ENCODE data around the gene CHI3L2. TPM values are rescaled to one million over a fixed set of nuclear protein-coding genes. Genes with fewer than 3 reads are reported as not detected.

The CHI3L2 gene
- total and polyA plus RNA-seq, 2 of the 4 experiments (the other 2 are of a cell fraction): 0.18 to 0.19 TPM

DNA sequence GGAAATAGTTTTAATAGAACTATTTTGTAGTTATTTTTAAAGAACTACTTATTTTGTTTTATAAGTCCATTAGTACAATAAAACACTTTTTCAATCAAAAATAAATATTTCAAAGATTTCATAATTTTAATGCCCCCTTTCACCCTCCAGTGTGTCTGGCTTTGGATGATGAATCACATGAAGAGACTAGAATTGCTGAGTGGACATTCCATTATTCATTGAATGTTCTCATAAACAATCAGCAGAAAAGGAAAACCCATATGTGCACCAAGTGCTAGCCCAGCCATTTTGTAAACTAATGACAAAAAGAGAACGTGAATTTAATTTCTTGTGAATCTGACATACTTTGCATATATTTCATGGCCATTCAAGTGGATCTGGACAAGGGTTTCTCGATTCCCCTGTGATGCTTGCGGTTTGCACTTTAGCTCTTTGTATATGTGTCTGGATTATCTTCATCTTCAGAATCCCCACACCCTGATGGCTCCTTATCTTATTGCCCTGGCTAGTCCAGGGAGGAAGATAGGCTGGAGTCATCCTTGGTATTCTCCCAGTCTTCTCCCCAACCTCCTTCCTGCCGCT is 42.4 kb downstream of the CHI3L2 start:
- Histone ChIP-seq H3K23ac (ENCODE audit: low read depth, low read length) (no peak overlapping the region), H2BK15ac (ENCODE audit: low read depth, low read length) (no peak overlapping the region), H2AFZ (replicated peaks; ENCODE audit: low read length, poor library complexity) (no peak overlapping the region), H3K9me3 (ENCODE audit: control insufficient read depth, insufficient read depth, low read length) (peaks cover 2% of the 10 kb centered on the region; the same call in 1 of the 2 replicates), H3K27me3 (ENCODE audit: control insufficient read depth, insufficient read depth, low read length) (peaks cover 25% of the 10 kb centered on the region), H3K4me3 (ENCODE audit: insufficient read depth, low read depth, low read length) (no peak overlapping the region), H3K9me1 (ENCODE audit: insufficient read depth, low read length) (no peaks in the 10 kb centered on the region), H3K4me2 (ENCODE audit: low read depth, low read length) (no peak overlapping the region), H2AK5ac (ENCODE audit: low read depth, low read length) (no peak overlapping the region), H4K5ac (ENCODE audit: low read depth, low read length) (no peak overlapping the region), H4K20me1 (ENCODE audit: insufficient read depth, low read length) (no peaks in the 10 kb centered on the region), H4K91ac (ENCODE audit: insufficient read depth, low read depth, low read length) (no peak overlapping the region), H3K4ac (ENCODE audit: low read depth, low read length) (no peak overlapping the region), H3K4me1 (ENCODE audit: control insufficient read depth, insufficient read depth, low read length) (no peaks in the 10 kb centered on the region), H3K9ac (ENCODE audit: low read depth, low read length) (no peak overlapping the region), H2BK20ac (ENCODE audit: low read depth, low read length) (no peak overlapping the region), H3K14ac (replicated peaks; ENCODE audit: low read depth, low read length) (no peak overlapping the region), H3K56ac (ENCODE audit: extremely low read depth, insufficient read depth, low read length) (no peak overlapping the region), H2BK120ac (ENCODE audit: low read depth, low read length) (no peak overlapping the region), H4K8ac (ENCODE audit: low read depth in 2 of 2, low read length in 2 of 2) (no peak overlapping the region), H2AK9ac (replicated peaks; ENCODE audit: low read depth, low read length, poor library complexity) (no peak overlapping the region), H3K79me1 (ENCODE audit: low read depth in 1 of 2, low read length in 2 of 2) (no peaks in the 10 kb centered on the region), H3K18ac (ENCODE audit: low read depth, low read length) (no peak overlapping the region), H3K27ac (ENCODE audit: insufficient read depth, low read length) (no peak overlapping the region), H2BK5ac (ENCODE audit: low read depth, low read length, poor library complexity, severe bottlenecking) (no peak overlapping the region), H3K36me3 (ENCODE audit: control insufficient read depth, insufficient read depth, low read length) (no peaks in the 10 kb centered on the region)
- no CpG with 5 or more reads among the region's 4 CpGs for WGBS, 2 experiments (ENCODE audit: extremely low coverage in 2 of 2, insufficient read length in 1 of 2)
- ATAC-seq (ENCODE audit: low read depth): no peak
- CTCF ChIA-PET: interaction anchor here (0.6 kb wide), 1 partner anchor 9 kb away, joined by 4 read pairs; no protein-coding TSS in a partner anchor
- TF ChIP-seq FOS (IDR thresholded peaks at IDR 0.05; ENCODE audit: low read depth, low read length) (no peak), MAFK (IDR thresholded peaks at IDR 0.05; ENCODE audit: low read depth, low read length) (peak; percentile 84)
- intact Hi-C loops (cut with micrococcal nuclease): no loop called here
- BruUV-seq (replicated peaks): no TSS peak
- in situ Hi-C loops (cut with MboI; ENCODE audit: low sequenced_read_pairs): no loop called here
- no peak for DNase-seq
- POLR2A ChIA-PET (ENCODE audit: unreplicated experiment): no interaction called here
- dilution Hi-C loops (cut with HindIII; ENCODE audit: low sequenced_read_pairs, unreplicated experiment): no loop called here
